Erythroblast (primary cell): ENCODE data around the gene NUP153.

Experiments used
- GATA1 ChIP-seq: IDR thresholded peaks from 2 replicates; pipeline ENCODE4 v1.6.1; 2011; ENCODE audit warnings: low read depth, mild to moderate bottlenecking, control low read depth, low read length, moderate library complexity
- POLR2A ChIP-seq: IDR thresholded peaks from 2 replicates; pipeline ENCODE4 v1.6.1; 2011; ENCODE audit warnings: mild to moderate bottlenecking, low read length

DNA sequence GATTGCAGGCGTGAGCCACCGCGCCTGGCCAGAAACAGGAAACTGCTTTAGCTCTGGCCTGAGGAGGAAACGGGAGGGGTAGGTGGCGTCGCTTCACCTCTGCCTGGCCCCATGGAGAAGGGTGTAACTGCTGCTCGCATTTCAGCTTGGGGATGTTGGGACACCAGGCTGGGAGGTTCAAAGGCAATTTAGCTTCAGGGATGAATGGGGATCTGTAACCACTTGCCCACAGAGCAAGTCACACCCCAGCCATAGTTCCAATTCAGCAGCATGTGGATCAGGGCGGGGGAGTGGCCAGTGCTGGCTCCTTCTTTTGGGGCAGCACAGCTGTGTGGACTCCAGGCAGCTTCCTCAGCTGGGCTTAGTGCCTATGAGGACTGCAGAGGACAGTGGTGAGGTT, 34.8 kb upstream of the NUP153 start:
- TF ChIP-seq POLR2A (no peak), GATA1 (no peak)
